Stomach (tissue), 9 donors: ENCODE data around the gene ACVR2A. TPM values are rescaled to one million over a fixed set of nuclear protein-coding genes. Genes with fewer than 3 reads are reported as not detected.

Experiments
- DNase-seq, 2 donors: peaks; one replicate each; pipeline versions ENCODE4 v3.0.0 to v3.0.0-alpha.2; 2013 to 2019
- H3K27ac ChIP-seq, 5 donors: fragments of 200-600 bp in 4 of 5; sonication (generic) in 4 of 5; one replicate each; pipeline ENCODE4 v1.5.1; 2013 to 2019; ENCODE audit warnings: mild to moderate bottlenecking in 1 of 5, moderate library complexity in 1 of 5
- H3K27me3 ChIP-seq, 3 donors: fragments of 200-600 bp; sonication (generic); one replicate each; pipeline ENCODE4 v1.5.1; 2017 to 2019; ENCODE audit warnings: mixed run types in 1 of 3
- H3K36me3 ChIP-seq, 4 donors: fragments of 200-600 bp; sonication (generic); 1 replicate in 3 of 4; 2 replicates in 1 of 4; pipeline ENCODE4 v1.5.1; 2016 to 2019
- H3K4me1 ChIP-seq, 4 donors: fragments of 200-600 bp; sonication (generic); one replicate each; pipeline ENCODE4 v1.5.1; 2016 to 2019
- H3K4me3 ChIP-seq, 4 donors: fragments of 200-600 bp; sonication (generic) in 3 of 4; one replicate each; pipeline ENCODE4 v1.5.1; 2016 to 2019; ENCODE audit warnings: mild to moderate bottlenecking in 1 of 4
- H3K9me3 ChIP-seq, 4 donors: fragments of 200-600 bp; sonication (generic); one replicate each; pipeline ENCODE4 v1.5.1; 2016 to 2019
- CTCF ChIP-seq, 7 experiments: fragments of 450-650 bp in 4 of 7; fragments of 200-600 bp in 3 of 7; sonication (generic) in 3 of 7; IDR thresholded peaks; one replicate each; pipeline ENCODE4 v1.5.1; 2016 to 2019; ENCODE audit warnings: antibody characterized with exemption in 7 of 7, control low read depth in 2 of 7, mild to moderate bottlenecking in 1 of 7
- EP300 ChIP-seq: sonication (generic); formaldehyde crosslinking; IDR thresholded peaks from one replicate; pipeline ENCODE4 v1.6.1; 2017; ENCODE audit warnings: antibody characterized with exemption
- POLR2A ChIP-seq, 4 donors: fragments of 450-650 bp; IDR thresholded peaks; one replicate each; pipeline ENCODE4 v1.6.1; 2016; ENCODE audit warnings: antibody characterized with exemption in 4 of 4, control low read depth in 2 of 4, mild to moderate bottlenecking in 1 of 4, moderate library complexity in 1 of 4
- POLR2AphosphoS5 ChIP-seq, 3 donors: sonication (generic); formaldehyde crosslinking; IDR thresholded peaks; one replicate each; pipeline ENCODE4 v1.6.1; 2016; ENCODE audit warnings: antibody characterized with exemption in 3 of 3
- WGBS, 5 donors: extraction: QIAGEN DNeasy Blood & Tissue Kit in 3 of 5; methylation state at CpG; one replicate each; pipeline versions ENCODE4 v1.1.5 to v1.1.7; 2013 to 2018; 5-methylcytosine and 5-hydroxymethylcytosine counted together
- intact Hi-C: fragments of 100-400 bp; cut with DNase I; formaldehyde crosslinking; loops from one replicate; pipeline ENCODE4 v1.15.1; 2023; ENCODE audit warnings: low total_unique reads
- polyA plus RNA-seq, 3 donors: library from polyadenylated mRNA; stranded (reverse); fragments of 200-250 nt; gene quantifications; one replicate each; pipeline ENCODE4 v1.2.3, GENCODE V29; 2013
- total RNA-seq, 5 donors: library from RNA; depleted of rRNA; stranded (reverse); fragments of >200 nt; gene quantifications; one replicate each; pipeline versions ENCODE4 v1.1.0 to v1.2.3, GENCODE V29; 2014 to 2016
- donor health status: healthy with polysubstance abuse.
- donor health status: Bipolar disorder and iron deficiency.
- donor health status: healthy.

ACVR2A gene
- total and polyA plus RNA-seq, 8 donors: 1.9 to 46.8 (median 11.6) TPM

DNA sequence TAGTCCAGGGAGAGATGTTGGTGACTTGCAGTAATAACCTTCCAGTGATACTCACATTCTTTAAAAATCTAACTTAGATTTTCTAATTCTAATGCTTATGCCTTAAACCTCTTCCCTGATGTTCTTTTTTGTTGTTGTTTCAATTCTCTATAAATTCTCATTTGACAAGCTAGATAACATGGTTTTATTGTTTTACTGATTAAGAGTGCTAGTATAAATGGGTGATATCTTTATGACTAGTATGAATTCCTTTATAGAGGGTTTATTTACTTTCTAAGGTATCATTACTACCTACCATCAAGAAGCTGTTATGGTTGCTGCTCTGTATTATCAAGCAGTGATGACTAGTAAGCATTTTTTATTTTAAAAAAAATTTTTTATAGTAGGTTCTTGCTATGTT is 35.0 kb downstream of the ACVR2A start:
- TF ChIP-seq POLR2A (IDR thresholded peaks at IDR 0.05): no peak
- no peak for TF ChIP-seq EP300
- no peak for TF ChIP-seq POLR2AphosphoS5 (IDR thresholded peaks at IDR 0.05)
- no peak for TF ChIP-seq CTCF (IDR thresholded peaks at IDR 0.05)
- H3K27me3 ChIP-seq: no peaks in the 10 kb centered on the region
- intact Hi-C loops: no loop called here
- no peak overlapping the region for H3K27ac ChIP-seq
- no peak overlapping the region for H3K4me3 ChIP-seq
- H3K4me1 ChIP-seq: peaks cover 6 to 85% (median 42%) of the 10 kb centered on the region in 4 donors
- H3K9me3 ChIP-seq: no peaks in the 10 kb centered on the region
- no peaks in the 10 kb centered on the region for H3K36me3 ChIP-seq
- no peak for DNase-seq

- no peak for DNase-seq
- TF ChIP-seq EP300: no peak
- TF ChIP-seq POLR2A (IDR thresholded peaks at IDR 0.05): no peak
- TF ChIP-seq POLR2AphosphoS5 (IDR thresholded peaks at IDR 0.05): no peak
- no peak for TF ChIP-seq CTCF (IDR thresholded peaks at IDR 0.05)
- H3K36me3 ChIP-seq: no peaks in the 10 kb centered on the region
- H3K27me3 ChIP-seq: no peaks in the 10 kb centered on the region
- H3K9me3 ChIP-seq: no peaks in the 10 kb centered on the region
- H3K4me1 ChIP-seq: peaks cover 6 to 61% (median 28%) of the 10 kb centered on the region in 4 donors
- intact Hi-C loops: no loop called here
- H3K4me3 ChIP-seq: no peak overlapping the region
- H3K27ac ChIP-seq: no peak overlapping the region
Observed at GRCh38 chr2:147882631-147883030, 37.8 kb downstream of the ACVR2A start.

DNA sequence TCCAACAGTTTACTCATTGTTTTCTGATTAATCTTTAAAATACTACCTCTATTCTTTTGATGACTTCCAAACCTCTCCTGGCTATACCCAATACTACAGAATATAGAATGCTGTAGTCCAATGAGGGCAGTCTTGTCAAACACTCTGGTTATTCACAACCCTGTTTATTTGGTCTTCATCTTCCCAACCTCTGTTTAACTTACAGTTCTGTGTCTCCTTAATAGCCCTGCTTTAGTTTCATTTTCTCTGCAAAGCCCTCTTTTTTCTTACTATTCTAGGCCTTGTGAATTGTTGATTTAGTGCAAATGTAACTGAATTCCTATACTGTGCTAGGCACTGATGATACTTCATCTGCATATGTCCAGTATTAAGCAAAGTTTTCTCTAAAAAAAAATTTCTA is 40.0 kb downstream of the ACVR2A start:
- TF ChIP-seq EP300 (no peak), POLR2AphosphoS5 (IDR thresholded peaks at IDR 0.05) (no peak), CTCF (IDR thresholded peaks at IDR 0.05) (no peak), POLR2A (IDR thresholded peaks at IDR 0.05) (no peak)
- Histone ChIP-seq H3K4me1 (peaks cover 6 to 48% (median 29%) of the 10 kb centered on the region in 4 donors), H3K27ac (no peak overlapping the region), H3K36me3 (no peaks in the 10 kb centered on the region), H3K27me3 (no peaks in the 10 kb centered on the region), H3K4me3 (no peak overlapping the region), H3K9me3 (no peaks in the 10 kb centered on the region)
- no peak for DNase-seq
- intact Hi-C loops: no loop called here

GRCh38 chr2:147886136-147886535 is 41.3 kb downstream of the ACVR2A start:
- H3K9me3 ChIP-seq: no peaks in the 10 kb centered on the region
- no peak for DNase-seq
- no peak overlapping the region for H3K27ac ChIP-seq
- H3K27me3 ChIP-seq: no peaks in the 10 kb centered on the region
- intact Hi-C loops: no loop called here
- 86 to 94% (median 91%) methylated on average over 2 of the region's 2 CpGs for WGBS, 5 donors
- no peak for TF ChIP-seq POLR2A (IDR thresholded peaks at IDR 0.05)
- no peaks in the 10 kb centered on the region for H3K36me3 ChIP-seq
- no peak overlapping the region for H3K4me3 ChIP-seq
- peaks cover 6 to 40% (median 28%) of the 10 kb centered on the region in 4 donors for H3K4me1 ChIP-seq

DNA sequence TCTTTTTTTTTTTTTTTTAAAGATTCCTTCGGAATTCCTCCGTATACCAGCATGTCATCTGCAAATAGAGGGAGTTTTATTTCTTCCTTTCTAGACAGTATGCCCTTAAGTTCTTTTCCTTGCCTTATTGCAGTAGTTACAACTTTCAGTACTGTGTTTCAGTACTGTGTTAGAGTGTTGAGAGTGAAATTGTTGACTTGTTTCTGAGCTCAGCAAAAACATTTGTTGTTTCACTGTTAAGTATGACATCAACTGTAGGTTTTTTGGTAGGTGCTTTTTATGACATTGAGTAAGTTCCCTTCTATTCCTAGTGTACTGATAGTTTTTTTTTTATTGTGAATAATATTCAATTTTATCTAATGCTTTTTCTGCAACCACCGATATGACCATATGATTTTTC is 43.9 kb downstream of the ACVR2A start:
- peaks cover 6 to 34% (median 19%) of the 10 kb centered on the region in 4 donors for H3K4me1 ChIP-seq
- no peaks in the 10 kb centered on the region for H3K36me3 ChIP-seq
- H3K27me3 ChIP-seq: no peaks in the 10 kb centered on the region
- intact Hi-C loops: no loop called here
- 68 to 82% (median 73%) methylated on average over 3 of the region's 3 CpGs for WGBS, 5 donors
- no peaks in the 10 kb centered on the region for H3K9me3 ChIP-seq
- H3K27ac ChIP-seq: no peak overlapping the region
- DNase-seq: no peak
- H3K4me3 ChIP-seq: no peak overlapping the region
- TF ChIP-seq POLR2AphosphoS5 (IDR thresholded peaks at IDR 0.05): no peak
- TF ChIP-seq CTCF (IDR thresholded peaks at IDR 0.05): no peak
- TF ChIP-seq POLR2A (IDR thresholded peaks at IDR 0.05): no peak
- no peak for TF ChIP-seq EP300
